MV-4-11 (cell line): ENCODE measurements around the gene THOP1.
A peak's percentile ranks its signal among the peaks of the same experiment; 100 is the strongest.
"Not testable (repeated sequence)": the region's sequence is repeated elsewhere in the genome, so short reads cannot be mapped to it uniquely, and the experiment has no call there.

Experiments used
- DNase-seq: peaks from one replicate; lab custom pipeline; 2025; lab: John Stamatoyannopoulos, UW

THOP1 gene

GRCh38 chr19:2782936-2783780 lies 2.1 kb upstream of the THOP1 start, which contains the start of gene SGTA:
Gene SGTA (minus strand): TSS chr19:2783273. CDS start chr19:2769068, 14,205 bp downstream.
- peak; percentile 100 for DNase-seq

GRCh38 chr19:2783781-2784145 lies 1.5 kb upstream of the THOP1 start:
- DNase-seq, result no peak

GRCh38 chr19:2787115-2787514 lies 1.8 kb downstream of the THOP1 start:
- no peak for DNase-seq

- no peak for DNase-seq
These were observed 2.9 kb downstream of the THOP1 start for GRCh38 chr19:2788237-2788636.

GRCh38 chr19:2790194-2790556 lies 4.9 kb downstream of the THOP1 start:
- no peak for DNase-seq

GRCh38 chr19:2790557-2791271 lies 5.4 kb downstream of the THOP1 start:
- no peak for DNase-seq

GRCh38 chr19:2791440-2791839 lies 6.1 kb downstream of the THOP1 start:
- DNase-seq, result no peak

- no peak for DNase-seq
These were observed 6.6 kb downstream of the THOP1 start for GRCh38 chr19:2791876-2792275.

- not testable (repeated sequence) for DNase-seq
These were observed 7.4 kb downstream of the THOP1 start for GRCh38 chr19:2792666-2793065.

GRCh38 chr19:2793126-2793525 lies 7.8 kb downstream of the THOP1 start:
- DNase-seq, result no peak

GRCh38 chr19:2793577-2793976 lies 8.3 kb downstream of the THOP1 start:
- DNase-seq, result no peak

GRCh38 chr19:2795827-2796658 lies 10.7 kb downstream of the THOP1 start:
- no peak for DNase-seq

- no peak for DNase-seq
These were observed 11.5 kb downstream of the THOP1 start for GRCh38 chr19:2796659-2797266.

- DNase-seq, result no peak
These were observed 12.0 kb downstream of the THOP1 start for GRCh38 chr19:2797280-2797679.

GRCh38 chr19:2798158-2798685 lies 12.9 kb downstream of the THOP1 start:
- peak; percentile 86 for DNase-seq

- peak; percentile 62 for DNase-seq
These were observed 13.4 kb downstream of the THOP1 start for GRCh38 chr19:2798733-2799132.

- no peak for DNase-seq
These were observed 14.1 kb downstream of the THOP1 start for GRCh38 chr19:2799273-2800020.

GRCh38 chr19:2800506-2800905 lies 15.2 kb downstream of the THOP1 start:
- no peak for DNase-seq

- no peak for DNase-seq
These were observed 17.5 kb downstream of the THOP1 start for GRCh38 chr19:2802826-2803225.

GRCh38 chr19:2803486-2804155 lies 18.3 kb downstream of the THOP1 start:
- DNase-seq, result no peak
